ENCODE measurements around the gene EVI5L.

- TF ChIP-seq, protein P1, sequence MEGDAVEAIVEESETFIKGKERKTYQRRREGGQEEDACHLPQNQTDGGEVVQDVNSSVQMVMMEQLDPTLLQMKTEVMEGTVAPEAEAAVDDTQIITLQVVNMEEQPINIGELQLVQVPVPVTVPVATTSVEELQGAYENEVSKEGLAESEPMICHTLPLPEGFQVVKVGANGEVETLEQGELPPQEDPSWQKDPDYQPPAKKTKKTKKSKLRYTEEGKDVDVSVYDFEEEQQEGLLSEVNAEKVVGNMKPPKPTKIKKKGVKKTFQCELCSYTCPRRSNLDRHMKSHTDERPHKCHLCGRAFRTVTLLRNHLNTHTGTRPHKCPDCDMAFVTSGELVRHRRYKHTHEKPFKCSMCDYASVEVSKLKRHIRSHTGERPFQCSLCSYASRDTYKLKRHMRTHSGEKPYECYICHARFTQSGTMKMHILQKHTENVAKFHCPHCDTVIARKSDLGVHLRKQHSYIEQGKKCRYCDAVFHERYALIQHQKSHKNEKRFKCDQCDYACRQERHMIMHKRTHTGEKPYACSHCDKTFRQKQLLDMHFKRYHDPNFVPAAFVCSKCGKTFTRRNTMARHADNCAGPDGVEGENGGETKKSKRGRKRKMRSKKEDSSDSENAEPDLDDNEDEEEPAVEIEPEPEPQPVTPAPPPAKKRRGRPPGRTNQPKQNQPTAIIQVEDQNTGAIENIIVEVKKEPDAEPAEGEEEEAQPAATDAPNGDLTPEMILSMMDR (conservative IDR thresholded peaks at IDR 0.05 in 1 of 2, IDR thresholded peaks at IDR 0.05 in 1 of 2; ENCODE audit: low read depth in 1 of 2, low read length in 2 of 2): no peak
- no peak for TF ChIP-seq EZH2 (IDR thresholded peaks at IDR 0.05; ENCODE audit: low read length, missing control alignments)
Observed at GRCh38 chr19:7908078-7908699, 78.2 kb downstream of the EVI5L start.
